ENCODE data around the gene DIP2B.
A peak's percentile ranks its signal among the peaks of the same experiment; 100 is the strongest.

Gene DIP2B

GRCh38 chr12:50574601-50575348 is 70.0 kb downstream of the DIP2B start:
- DNase-seq (ENCODE audit: low read depth), result no peak

DNA sequence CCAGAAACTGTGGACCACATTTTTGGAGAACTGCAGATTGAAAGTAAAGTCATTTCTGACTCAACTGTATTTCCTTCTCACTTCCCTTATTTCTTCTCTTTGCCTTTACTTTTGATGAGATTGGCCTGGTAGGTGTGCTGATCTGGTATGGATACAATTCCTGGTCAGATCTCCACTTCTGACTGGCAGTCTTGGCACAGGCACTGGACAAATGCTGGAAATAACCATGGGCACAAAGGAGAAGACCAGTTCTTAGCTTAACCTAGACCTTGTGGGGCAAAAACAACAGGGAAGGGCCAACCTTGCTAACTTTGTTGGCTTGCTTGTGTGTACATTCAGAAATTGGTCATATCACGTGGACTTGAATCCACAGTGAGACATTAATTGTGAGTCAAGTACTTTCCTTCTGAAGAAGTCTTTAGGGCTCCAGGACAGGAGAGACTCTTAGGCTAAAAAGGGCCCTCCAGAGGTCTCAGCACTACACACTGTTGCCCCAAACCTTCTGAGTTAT is 75.0 kb downstream of the DIP2B start:
- peak; percentile 65 for DNase-seq (ENCODE audit: low read depth)

GRCh38 chr12:50580436-50580835 is 75.7 kb downstream of the DIP2B start:
- no peak for DNase-seq (ENCODE audit: low read depth)

DNA sequence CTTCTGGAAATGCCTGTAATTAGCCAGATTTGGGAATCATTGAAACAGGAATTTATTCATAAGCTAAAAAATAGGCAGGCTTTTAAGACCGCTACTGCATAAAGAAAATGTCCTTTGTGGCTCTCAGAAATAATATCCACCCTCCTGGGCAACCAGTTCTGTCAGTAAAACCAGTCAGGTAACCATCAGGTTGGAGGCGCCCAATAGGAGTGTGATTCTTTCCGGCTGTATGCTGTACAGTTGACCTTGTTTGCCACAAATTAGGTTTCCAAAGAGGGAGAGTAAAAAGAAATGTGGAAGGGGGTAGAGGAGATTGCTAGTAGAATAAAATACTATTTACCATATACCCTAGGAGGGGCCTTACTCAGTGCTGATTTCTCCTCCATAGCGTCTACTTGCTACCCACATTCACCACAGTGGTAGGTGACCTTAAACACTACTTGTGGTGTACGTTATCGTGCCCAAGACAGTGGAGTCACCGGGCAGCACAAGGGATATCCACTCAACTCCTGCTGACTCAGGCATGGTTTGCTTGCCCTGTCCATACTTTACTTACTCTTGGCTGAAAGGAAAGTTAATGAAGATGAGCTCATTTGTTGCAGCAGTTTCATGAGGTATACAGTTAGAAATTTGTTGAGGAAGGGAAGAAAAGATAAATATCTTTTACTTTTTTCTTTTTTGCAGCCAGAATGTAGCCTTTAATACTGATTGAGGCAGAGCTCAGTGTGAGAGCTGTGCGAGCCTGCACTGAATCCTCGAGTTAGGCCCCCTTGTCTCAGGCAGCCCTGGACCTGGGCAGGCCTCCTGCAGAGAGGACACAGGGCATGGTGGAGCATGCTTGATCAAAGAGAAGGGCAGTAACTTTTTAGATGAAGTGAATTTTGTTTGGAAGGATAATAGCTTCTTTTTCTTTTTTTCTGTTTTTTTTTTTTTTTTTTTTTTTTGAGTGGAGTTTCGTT is 76.7 kb downstream of the DIP2B start:
- DNase-seq (ENCODE audit: low read depth), result peak; percentile 82

DNA sequence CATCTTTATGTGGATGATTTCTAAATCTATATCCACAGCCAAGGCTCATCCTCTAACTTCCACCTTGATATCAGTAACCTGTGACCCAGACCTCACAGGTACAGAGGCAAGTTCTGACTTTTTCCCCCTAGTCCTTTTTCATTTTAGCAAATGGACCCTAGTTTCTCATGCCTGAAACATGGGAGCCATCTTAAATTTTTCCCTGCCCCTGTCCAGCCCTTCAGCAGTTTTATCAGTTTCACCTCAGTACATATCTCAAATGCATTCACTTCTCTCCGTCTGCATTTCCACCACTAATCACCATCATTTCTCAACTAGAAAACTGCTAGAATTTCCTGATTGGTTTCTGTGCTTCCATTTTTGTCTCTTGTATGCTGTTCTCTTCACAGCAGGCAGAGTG is 79.3 kb downstream of the DIP2B start:
- DNase-seq (ENCODE audit: low read depth), result no peak

GRCh38 chr12:50589650-50590435 is 85.1 kb downstream of the DIP2B start:
- peak; percentile 98 for DNase-seq (ENCODE audit: low read depth)

DNA sequence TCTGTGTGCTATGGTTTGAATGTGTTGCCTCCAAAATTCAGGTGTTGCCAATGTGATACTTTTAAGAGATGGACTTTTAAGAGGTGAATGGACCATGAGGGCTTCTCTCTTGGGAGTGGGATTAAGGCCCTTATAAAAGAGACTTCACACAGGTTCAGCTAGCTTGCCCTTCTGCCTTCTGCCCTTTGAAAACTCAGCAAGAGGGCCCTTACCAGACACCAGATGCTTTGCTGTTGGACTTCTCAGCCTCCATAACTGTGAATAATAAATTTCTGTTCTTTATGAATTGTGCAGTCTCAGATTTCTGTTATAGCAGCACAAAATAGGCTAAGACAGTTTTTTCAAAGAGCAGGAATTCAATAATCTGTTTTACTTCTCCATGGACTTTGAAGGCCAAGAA is 86.1 kb downstream of the DIP2B start:
- DNase-seq (ENCODE audit: low read depth), result no peak

DNA sequence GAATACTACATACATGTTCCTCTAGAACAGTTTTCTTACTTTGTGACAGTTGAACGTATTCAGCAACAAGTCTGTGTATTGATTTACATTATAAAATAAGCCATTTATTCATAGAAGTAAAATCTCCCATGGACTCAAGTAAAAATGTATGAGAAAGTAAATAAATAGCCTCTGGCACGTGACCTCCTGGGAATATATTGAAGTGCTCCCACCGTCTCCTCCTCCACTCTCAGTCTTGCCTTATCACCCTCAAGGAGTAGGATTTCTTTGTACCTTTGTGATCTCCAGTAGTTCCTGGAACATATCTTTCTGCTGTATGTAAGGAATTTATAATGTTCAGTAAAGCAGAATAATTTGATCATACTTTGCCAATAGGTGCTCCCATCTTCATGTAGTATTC is 90.9 kb downstream of the DIP2B start:
- no peak for DNase-seq (ENCODE audit: low read depth)

GRCh38 chr12:50597200-50598195 is 92.7 kb downstream of the DIP2B start:
- DNase-seq (ENCODE audit: low read depth), result peak; percentile 96

DNA sequence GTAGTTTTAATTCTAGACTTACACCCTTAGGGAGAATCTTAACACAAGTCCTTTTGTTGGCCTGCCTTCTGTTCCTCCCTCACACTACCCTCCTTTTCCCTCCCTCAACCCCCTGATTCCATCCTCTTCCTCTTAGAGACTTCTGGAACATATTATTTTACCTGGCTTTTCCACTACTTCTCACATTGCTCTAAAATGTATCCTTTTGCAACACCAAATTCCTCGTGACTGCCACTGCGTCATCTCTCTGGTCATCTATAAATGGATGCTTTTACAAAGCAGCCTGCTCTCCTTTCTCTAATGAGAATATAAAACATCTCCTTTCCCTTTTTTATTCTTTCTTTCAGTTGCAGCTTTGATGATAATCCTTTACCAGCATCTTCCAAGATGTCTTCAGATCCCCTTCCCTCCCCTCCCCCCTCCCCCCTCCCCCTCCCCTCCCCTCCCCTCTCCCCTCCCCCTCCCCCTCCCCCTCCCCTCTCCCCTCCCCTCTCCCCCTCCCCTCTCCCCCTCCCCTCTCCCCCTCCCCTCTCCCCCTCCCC is 93.6 kb downstream of the DIP2B start:
- DNase-seq (ENCODE audit: low read depth), result peak; percentile 68

DNA sequence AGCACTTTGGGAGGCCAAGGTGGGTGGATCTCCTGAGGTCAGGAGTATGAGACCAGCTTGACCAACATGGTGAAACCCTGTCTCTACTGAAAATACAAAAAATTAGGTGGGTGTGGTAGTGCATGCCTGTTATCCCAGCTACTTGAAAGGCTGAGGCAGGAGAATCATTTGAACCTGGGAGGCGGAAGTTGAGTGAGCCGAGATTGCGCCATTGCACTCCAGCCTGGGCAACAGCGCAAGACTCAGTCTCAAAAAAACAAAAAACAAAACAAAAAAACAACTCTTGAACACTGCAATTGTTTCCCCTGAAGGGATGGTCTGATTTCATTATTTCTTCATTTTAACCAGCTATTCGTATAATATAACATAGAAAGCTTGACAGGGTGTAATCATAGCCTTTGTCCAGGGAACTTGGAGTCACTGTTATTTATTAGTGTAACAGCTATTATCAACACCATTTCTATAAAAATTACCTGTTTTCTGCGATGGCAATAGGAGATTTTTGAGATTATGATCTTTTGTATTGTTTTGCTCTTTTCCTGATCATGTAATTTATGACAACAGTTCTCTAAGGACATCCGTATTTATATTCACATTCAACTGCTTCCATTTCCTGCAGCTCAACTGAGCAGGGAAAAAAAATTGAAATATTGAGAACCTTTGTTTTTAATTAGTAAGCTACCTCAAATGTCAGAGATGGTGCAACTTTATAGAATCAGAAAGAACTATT is 94.7 kb downstream of the DIP2B start:
- no peak for DNase-seq (ENCODE audit: low read depth)

GRCh38 chr12:50600364-50600763 is 95.6 kb downstream of the DIP2B start:
- no peak for DNase-seq (ENCODE audit: low read depth)

- DNase-seq (ENCODE audit: low read depth), result no peak
Observed at GRCh38 chr12:50603817-50604639, 99.2 kb downstream of the DIP2B start.

DNA sequence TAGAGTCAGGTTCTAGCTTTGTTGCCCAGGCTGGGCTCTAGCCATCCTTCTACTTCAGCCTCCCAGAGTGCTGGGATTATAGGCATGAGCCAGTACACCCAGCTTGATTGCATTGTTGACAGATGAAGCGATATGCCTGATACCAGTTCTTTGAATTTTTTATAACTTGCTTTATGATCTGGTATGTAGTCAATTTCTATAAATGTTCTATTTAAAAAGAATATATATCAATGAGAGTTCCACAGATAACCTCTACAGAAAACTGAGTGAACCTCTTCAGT is 99.8 kb downstream of the DIP2B start:
- DNase-seq (ENCODE audit: low read depth), result no peak

DNA sequence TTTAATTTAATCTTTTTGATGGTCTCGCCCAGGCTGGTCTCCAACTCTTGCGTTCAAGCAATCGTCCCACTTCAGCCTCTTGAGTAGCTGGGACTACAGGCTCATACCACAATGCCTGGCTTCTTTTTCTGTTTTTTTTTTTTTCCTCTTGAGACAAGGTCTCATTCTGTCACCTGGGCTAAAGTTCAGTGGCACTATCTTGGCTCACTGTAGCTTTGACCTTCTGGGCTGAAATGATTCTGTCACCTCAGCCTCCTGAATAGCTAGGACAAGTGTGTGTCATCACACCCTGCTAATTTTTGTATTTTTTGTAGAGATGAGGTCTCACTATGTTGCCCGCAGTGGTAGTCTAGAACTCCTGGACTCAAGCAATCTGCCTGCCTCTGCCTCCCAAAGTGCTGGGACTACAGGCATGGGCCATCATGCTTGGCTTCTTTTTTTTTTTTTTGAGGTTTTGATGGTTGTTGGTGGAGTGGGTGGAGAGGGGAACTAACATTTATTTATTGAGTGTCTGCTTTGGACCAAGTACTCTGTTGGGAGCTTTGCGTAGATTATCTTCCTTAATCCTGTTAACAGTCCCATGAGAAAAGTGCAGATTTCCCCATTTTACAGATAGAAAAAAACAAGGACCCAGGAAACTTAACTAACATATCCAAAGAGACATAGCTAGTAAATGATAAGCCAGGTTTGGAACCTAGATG is 102.0 kb downstream of the DIP2B start:
- DNase-seq (ENCODE audit: low read depth), result no peak

- DNase-seq (ENCODE audit: low read depth), result no peak
Observed at GRCh38 chr12:50609292-50609874, 104.6 kb downstream of the DIP2B start.

DNA sequence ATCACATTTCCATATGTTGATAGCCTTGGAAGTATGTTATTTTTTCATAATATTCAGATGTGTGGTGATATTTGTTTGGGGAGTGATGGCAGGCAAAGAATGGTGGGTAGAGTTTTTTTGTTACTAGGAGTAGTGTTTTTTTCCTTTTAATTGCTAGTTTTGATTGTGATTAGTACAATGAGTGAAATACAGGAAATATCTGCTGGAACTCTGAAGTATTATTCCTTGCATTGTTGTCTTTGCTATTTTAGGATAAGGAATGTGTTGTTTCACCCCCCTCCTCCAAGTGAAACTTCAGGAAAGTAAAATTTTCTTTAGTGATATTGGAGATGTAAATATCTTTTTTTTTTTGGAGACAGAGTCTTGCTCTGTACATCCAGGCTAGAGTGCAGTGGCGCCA is 105.4 kb downstream of the DIP2B start:
- DNase-seq (ENCODE audit: low read depth), result no peak

GRCh38 chr12:50611021-50611744 is 106.4 kb downstream of the DIP2B start:
- no peak for DNase-seq (ENCODE audit: low read depth)

All from ELR (cell line).